GM18505 (cell line): Measurements from ENCODE around the gene ZNF397.
A peak's percentile ranks its signal among the peaks of the same experiment; 100 is the strongest.
"Not testable (repeated sequence)": the region's sequence is repeated elsewhere in the genome, so short reads cannot be mapped to it uniquely, and the experiment has no call there.

Experiments used
- ATAC-seq: cut with Tn5 transposase; IDR thresholded peaks from one replicate; pipeline ENCODE4 v1.9.1; 2021; ENCODE audit not compliant: unreplicated experiment
- POLR2A ChIP-seq: IDR thresholded peaks from 4 replicates; pipeline ENCODE4 v1.6.1; 2011; ENCODE audit warnings: borderline replicate concordance; ENCODE audit not compliant: insufficient read depth, insufficient read length; ENCODE audit errors: extremely low read depth

Gene ZNF397

GRCh38 chr18:35240664-35241447 is at the start of gene ZNF397:
TSS of gene ZNF397 (plus strand) at chr18:35241034. CDS start at chr18:35242471, 1,437 bp downstream.
- TF ChIP-seq POLR2A, result peak; percentile 88
- ATAC-seq, result peak; percentile 100

DNA sequence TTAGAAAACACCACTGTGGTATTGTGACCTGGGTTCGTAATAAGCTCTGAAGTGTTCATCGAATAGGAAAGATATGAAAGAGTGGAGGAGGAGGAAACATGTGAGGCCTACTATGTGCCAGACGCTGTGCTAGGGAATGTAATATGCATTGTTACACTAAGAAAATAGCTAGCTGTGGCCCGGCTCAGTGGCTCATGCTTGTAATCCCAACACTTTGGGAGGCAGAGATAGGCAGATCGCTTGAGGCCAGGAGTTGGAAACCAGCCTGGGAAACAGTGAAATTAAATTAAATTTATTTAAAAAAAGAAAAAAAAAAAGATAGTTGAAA is 49.2 kb upstream of the ZNF397 start:
- no peak for TF ChIP-seq POLR2A
- ATAC-seq, result no peak

DNA sequence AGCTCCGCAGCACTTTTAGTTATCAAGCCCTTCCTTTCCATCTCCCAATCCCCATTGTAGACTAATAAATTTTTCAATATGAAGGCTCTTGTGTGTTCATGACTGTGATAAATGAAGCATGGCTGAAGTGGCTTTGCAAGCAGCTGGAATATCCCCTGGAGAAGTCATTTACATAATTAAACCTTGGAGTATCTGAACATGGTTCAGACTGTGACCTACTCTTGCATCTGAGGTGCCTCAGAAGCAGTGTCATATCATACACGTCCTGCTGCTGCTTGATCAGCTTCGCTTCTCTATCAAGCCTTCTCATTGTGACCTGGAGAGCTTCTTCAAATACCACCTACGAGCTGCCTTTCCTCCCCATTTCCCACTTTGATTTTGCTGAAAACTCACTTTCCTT is 48.4 kb upstream of the ZNF397 start:
- no peak for ATAC-seq
- no peak for TF ChIP-seq POLR2A

- TF ChIP-seq POLR2A, result no peak
- no peak for ATAC-seq
Observed at GRCh38 chr18:35193316-35193715, 47.5 kb upstream of the ZNF397 start.

DNA sequence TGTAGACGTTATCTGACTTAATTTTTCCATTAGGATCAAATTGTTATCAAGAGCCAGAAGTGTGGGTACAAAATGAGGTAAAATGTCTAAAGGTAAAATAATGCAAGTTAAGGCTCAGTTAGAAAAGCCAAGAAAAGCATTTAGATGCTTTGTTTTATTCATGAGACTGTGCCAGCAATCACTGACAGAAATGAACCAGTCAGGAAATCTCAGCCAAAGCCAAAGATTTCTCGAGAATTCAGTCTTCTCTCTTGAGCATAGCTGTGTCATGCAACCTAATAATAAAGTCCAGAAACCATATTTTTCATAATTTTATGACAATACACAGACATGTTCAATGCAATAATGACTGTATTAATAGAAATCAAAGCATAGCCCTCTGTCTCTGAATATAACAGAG is 43.5 kb upstream of the ZNF397 start:
- ATAC-seq, result no peak
- no peak for TF ChIP-seq POLR2A

DNA sequence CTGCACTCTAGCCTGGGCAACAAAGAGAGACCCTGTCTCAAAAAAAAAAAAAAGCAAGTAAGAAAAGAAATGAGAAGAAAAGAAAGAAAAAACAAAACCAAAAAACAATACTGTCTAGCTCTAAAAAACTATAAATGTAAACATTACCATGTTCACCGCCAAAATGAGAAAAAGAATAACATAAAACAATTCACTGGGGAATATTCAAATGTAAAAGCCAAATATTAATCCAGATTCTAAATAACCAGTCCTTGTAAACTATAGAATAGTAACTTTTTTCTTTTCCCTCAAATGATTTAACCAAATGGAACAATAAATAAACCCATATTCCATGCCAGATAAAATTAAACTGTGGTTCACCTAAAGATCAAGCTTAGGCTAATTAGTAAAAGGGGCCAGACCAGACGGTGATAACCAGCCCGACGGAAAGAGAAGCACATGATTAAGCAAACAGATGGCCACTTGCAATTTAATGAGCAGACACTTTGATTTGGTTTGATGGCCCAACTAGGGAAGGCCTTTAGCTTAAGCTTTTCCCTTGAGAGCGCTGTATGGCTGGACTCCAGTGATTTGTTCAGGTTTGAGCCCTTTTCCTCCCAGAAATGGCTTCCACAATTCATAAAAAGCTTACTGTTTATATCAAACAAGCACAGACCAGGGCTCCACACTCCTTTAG is 39.4 kb upstream of the ZNF397 start:
- TF ChIP-seq POLR2A, result no peak
- ATAC-seq, result no peak

DNA sequence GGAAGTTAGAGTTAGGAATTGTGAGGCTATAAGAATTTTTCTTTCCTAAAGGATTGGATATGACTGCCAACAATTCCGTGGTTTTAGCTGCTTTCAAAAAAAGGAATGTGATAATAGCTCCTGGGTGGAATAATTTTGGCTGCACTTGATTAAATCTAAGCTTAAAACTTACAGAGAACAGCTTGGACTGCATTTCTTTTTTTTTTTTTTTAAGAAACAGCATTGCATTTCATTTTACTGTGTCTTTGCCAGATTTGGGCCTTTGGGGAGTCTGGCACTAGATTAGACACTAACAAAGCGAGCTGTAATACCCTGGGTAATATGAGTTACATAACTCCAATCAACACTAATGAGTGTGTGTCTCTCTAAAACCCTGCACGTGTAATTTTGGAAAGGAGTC is 37.8 kb upstream of the ZNF397 start:
- no peak for TF ChIP-seq POLR2A

DNA sequence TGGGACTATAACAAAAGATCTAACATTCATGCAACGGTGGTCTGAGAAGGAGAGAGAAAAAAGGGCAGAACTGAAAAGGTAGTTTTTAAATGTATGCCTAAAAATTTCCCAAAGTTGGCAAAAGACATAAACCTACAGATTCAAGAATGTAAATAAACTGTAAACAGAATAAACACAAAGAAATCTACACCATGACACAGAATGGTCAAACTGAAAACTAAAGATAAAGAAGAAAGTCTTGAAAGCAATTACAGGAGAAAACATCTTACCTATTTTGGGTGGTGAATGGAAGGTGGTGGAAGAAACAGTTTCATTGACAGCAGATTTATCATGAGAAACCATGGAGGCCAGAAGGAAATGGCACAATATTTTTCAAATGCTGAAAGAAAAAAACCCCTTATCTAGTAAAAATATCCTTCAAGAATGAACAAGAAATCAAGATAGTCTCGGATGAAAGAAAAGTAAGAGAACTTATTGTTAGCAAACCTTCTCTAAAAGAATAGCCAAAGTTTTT is 35.6 kb upstream of the ZNF397 start:
- TF ChIP-seq POLR2A, result no peak

More for the DNA sequence above, 37.8 kb upstream of the ZNF397 start:
- ATAC-seq, result no peak

DNA sequence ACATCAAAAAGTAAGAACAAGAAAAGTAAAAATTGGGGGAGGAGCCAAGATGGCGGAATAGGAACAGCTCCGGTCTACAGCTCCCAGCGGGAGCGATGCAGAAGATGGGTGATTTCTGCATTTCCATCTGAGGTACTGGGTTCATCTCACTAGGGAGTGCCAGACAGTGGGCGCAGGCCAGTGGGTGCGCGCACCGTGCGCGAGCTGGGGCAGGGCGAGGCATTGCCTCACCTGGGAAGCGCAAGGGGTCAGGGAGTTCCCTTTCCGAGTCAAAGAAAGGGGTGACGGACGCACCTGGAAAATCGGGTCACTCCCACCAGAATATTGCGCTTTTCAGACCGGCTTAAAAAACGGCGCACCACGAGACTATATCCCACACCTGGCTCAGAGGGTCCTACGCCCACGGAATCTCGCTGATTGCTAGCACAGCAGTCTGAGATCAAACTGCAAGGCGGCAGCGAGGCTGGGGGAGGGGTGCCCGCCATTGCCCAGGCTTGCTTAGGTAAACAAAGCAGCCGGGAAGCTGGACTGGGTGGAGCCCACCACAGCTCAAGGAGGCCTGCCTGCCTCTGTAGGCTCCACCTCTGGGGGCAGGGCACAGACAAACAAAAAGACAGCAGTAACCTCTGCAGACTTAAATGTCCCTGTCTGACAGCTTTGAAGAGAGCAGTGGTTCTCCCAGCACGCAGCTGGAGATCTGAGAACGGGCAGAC is 34.9 kb upstream of the ZNF397 start:
- not testable (repeated sequence) for ATAC-seq

More for the DNA sequence above, 35.6 kb upstream of the ZNF397 start:
- ATAC-seq, result no peak

GRCh38 chr18:35215026-35215425 is 25.8 kb upstream of the ZNF397 start:
- ATAC-seq, result no peak
- no peak for TF ChIP-seq POLR2A

DNA sequence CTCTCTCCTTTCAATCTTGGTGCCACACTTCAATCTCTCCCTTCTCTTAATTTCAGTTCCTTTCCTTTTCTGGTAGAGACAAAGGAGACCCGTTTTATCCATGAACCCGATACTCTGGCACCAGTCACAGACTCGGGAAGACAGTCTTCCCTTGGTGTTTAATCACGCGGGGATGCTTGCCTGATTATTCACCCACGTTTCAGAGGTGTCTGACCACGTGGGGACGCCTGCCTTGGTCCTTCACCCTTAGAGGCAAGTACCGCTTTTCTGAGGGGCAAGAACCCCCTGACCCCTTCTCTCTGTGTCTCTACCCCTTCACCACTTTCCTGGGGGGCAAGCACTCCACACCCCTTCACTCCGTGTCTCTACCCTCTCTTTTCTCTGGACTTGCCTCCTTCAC is 24.2 kb upstream of the ZNF397 start:
- ATAC-seq, result not testable (repeated sequence)

GRCh38 chr18:35219331-35219730 is 21.5 kb upstream of the ZNF397 start:
- not testable (repeated sequence) for ATAC-seq

DNA sequence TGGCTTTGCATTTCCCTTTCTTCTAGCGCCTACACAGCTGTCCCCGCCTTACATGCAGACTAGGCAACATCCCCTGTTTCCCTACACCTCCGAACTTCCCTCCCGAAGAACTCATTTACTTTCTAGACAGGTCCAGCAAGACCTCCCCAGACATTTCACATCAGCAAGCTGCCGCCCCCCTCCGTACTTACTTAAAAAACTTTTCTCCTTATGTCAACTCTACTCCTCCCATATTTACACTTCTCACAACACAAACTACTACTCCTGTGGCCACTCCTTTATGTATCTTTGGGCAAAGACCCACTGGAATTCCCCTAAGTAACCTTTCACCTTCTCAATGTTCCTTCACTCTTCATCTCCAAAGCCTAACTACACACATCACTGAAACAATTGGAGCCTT is 20.4 kb upstream of the ZNF397 start:
- ATAC-seq, result no peak
- no peak for TF ChIP-seq POLR2A

GRCh38 chr18:35223797-35224196 is 17.0 kb upstream of the ZNF397 start:
- no peak for ATAC-seq
- TF ChIP-seq POLR2A, result no peak
